COLO668 (cell line): ENCODE data around the gene MLXIP.
A peak's percentile ranks its signal among the peaks of the same experiment; 100 is the strongest.

ENCODE experiments used
- DNase-seq: peaks from one replicate; lab custom pipeline; 2025; ENCODE audit not compliant: unreplicated experiment; lab: John Stamatoyannopoulos, UW

MLXIP gene

GRCh38 chr12:122124370-122124769 lies 45.8 kb downstream of the MLXIP start:
- DNase-seq: no peak

- no peak for DNase-seq
These were observed 47.1 kb downstream of the MLXIP start for GRCh38 chr12:122125452-122126341.

GRCh38 chr12:122126342-122126635 lies 47.7 kb downstream of the MLXIP start:
- DNase-seq: no peak

- DNase-seq: peak; percentile 30
These were observed 48.4 kb downstream of the MLXIP start for GRCh38 chr12:122126713-122127597.

GRCh38 chr12:122127839-122128238 lies 49.3 kb downstream of the MLXIP start:
- DNase-seq: no peak

GRCh38 chr12:122128481-122128880 lies 49.9 kb downstream of the MLXIP start:
- no peak for DNase-seq

GRCh38 chr12:122129131-122129530 lies 50.6 kb downstream of the MLXIP start:
- DNase-seq: no peak

GRCh38 chr12:122130150-122130549 lies 51.6 kb downstream of the MLXIP start:
- DNase-seq: no peak

- no peak for DNase-seq
These were observed 54.8 kb downstream of the MLXIP start for GRCh38 chr12:122133192-122133950.

- no peak for DNase-seq
These were observed 57.0 kb downstream of the MLXIP start for GRCh38 chr12:122135437-122136031.

GRCh38 chr12:122137229-122137628 lies 58.7 kb downstream of the MLXIP start:
- DNase-seq: no peak

- DNase-seq: peak; percentile 53
These were observed 59.1 kb downstream of the MLXIP start for GRCh38 chr12:122137681-122138080.

GRCh38 chr12:122138181-122138580 lies 59.6 kb downstream of the MLXIP start:
- DNase-seq: no peak

- no peak for DNase-seq
These were observed 60.1 kb downstream of the MLXIP start for GRCh38 chr12:122138616-122139015.

- no peak for DNase-seq
These were observed 60.7 kb downstream of the MLXIP start for GRCh38 chr12:122139266-122139665.

GRCh38 chr12:122139941-122140340 lies 61.4 kb downstream of the MLXIP start:
- no peak for DNase-seq

- no peak for DNase-seq
These were observed 62.1 kb downstream of the MLXIP start for GRCh38 chr12:122140467-122141257.

- no peak for DNase-seq
These were observed 63.6 kb downstream of the MLXIP start for GRCh38 chr12:122141911-122142725.

GRCh38 chr12:122142857-122143256 lies 64.3 kb downstream of the MLXIP start:
- no peak for DNase-seq
